Transverse colon (tissue), 4 donors: ENCODE results near the gene OXSR1. TPM values are rescaled to one million over a fixed set of nuclear protein-coding genes. Genes with fewer than 3 reads are reported as not detected.

ENCODE experiments used
- DNase-seq: peaks from one replicate; pipeline ENCODE4 v3.0.0-alpha.2; 2019
- H3K27ac ChIP-seq, 4 donors: fragments of 200-600 bp; sonication (generic); 2 replicates each; pipeline ENCODE4 v1.5.1; 2016 to 2018; ENCODE audit warnings: inconsistent platforms in 4 of 4
- H3K27me3 ChIP-seq: fragments of 200-600 bp; sonication (generic); 2 replicates; pipeline ENCODE4 v1.5.1; 2017; ENCODE audit warnings: inconsistent platforms
- H3K36me3 ChIP-seq, 4 donors: fragments of 200-600 bp; sonication (generic); 2 replicates each; pipeline ENCODE4 v1.5.1; 2017 to 2019; ENCODE audit warnings: inconsistent platforms in 4 of 4
- H3K4me1 ChIP-seq, 4 donors: fragments of 200-600 bp; sonication (generic); 2 replicates each; pipeline ENCODE4 v1.5.1; 2017 to 2020; ENCODE audit warnings: inconsistent platforms in 4 of 4
- H3K4me3 ChIP-seq, 4 donors: fragments of 200-600 bp; sonication (generic); 1 replicate in 1 of 4; 2 replicates in 3 of 4; pipeline versions ENCODE4 v1.5.1 to v1.6.1; 2017 to 2019; ENCODE audit warnings: inconsistent platforms in 4 of 4
- H3K9me3 ChIP-seq, 2 donors: fragments of 200-600 bp; sonication (generic); 2 replicates each; pipeline ENCODE4 v1.5.1; 2017 to 2019; ENCODE audit warnings: inconsistent platforms in 2 of 2
- CTCF ChIP-seq, 5 experiments: fragments of 200-600 bp in 3 of 5; fragments of 450-650 bp in 2 of 5; sonication (generic) in 3 of 5; IDR thresholded peaks; 1 replicate in 2 of 5; 2 replicates in 3 of 5; pipeline ENCODE4 v1.5.1; 2016 to 2017; ENCODE audit warnings: antibody characterized with exemption in 5 of 5, inconsistent platforms in 3 of 5, mild to moderate bottlenecking in 2 of 5, moderate library complexity in 1 of 5
- EP300 ChIP-seq: sonication (generic); formaldehyde crosslinking; IDR thresholded peaks from one replicate; pipeline ENCODE4 v1.6.1; 2017; ENCODE audit warnings: antibody characterized with exemption, low read depth
- POLR2A ChIP-seq: fragments of 450-650 bp; IDR thresholded peaks from one replicate; pipeline ENCODE4 v1.6.1; 2016; ENCODE audit warnings: antibody characterized with exemption, mild to moderate bottlenecking, moderate library complexity
- POLR2AphosphoS5 ChIP-seq, 3 donors: sonication (generic); formaldehyde crosslinking; IDR thresholded peaks; one replicate each; pipeline ENCODE4 v1.6.1; 2016; ENCODE audit warnings: antibody characterized with exemption in 3 of 3
- WGBS, 2 donors: methylation state at CpG; one replicate each; pipeline ENCODE4 v1.1.5; 2018; ENCODE audit warnings: low coverage in 1 of 2; 5-methylcytosine and 5-hydroxymethylcytosine counted together
- in situ Hi-C, 4 donors: fragments of 200-750 bp; cut with MboI; loops; one replicate each; pipeline versions ENCODE4 v1.15.0 to v1.15.1; 2017; ENCODE audit warnings: low sequenced_read_pairs in 3 of 4, low pct_ligation_motif_present in 1 of 4, low pct_unique_long_range_greater_than_20kb in 1 of 4
- intact Hi-C: fragments of 100-400 bp; cut with DNase I; formaldehyde crosslinking; loops from one replicate; pipeline ENCODE4 v1.15.1; 2023; ENCODE audit warnings: low total_unique reads
- total RNA-seq, 4 donors: library from RNA; depleted of rRNA; stranded (reverse); fragments of >200 nt; gene quantifications; one replicate each; pipeline ENCODE4 v1.1.0, GENCODE V29; 2016

The OXSR1 gene
- total RNA-seq, 4 donors from 2014 or later: 35.9 to 47.9 (median 43.5) TPM

DNA sequence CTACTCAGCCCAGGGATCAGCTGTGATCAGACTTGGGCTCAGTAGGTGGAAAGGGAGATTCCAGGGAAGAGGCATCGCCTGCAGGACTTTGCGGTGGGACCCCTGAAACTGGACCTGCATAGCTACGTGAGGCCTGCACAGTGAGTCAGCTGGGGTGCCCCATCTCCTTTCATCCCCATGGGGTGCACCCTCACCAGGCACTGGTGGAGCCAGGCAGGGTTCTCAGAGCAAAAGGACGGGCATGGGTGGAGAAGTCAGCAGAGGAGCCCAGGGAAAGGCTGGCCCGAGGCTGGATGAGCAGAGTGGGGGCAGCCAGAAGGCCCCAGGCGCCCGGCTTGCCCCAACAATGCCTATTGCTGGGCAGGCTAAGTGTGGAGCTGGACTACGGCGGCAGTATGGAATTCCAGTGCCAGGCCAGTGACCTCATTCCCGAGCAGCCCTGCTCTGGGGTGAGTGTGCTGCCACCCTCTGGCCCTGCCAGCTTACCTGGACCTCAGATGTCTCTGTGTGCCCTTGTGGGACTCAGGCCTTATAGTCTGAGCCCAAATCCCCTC is 48.1 kb upstream of the OXSR1 start:
- WGBS, 2 donors: 75% methylated on average over 10 of the region's 10 CpGs; no CpG with 5 or more reads in 1 of the 2 donors
- H3K36me3 ChIP-seq: peaks cover 0 to 14% (median 6%) of the 10 kb centered on the region in 4 donors
- H3K27me3 ChIP-seq: no peaks in the 10 kb centered on the region
- no peak overlapping the region for H3K4me3 ChIP-seq
- H3K4me1 ChIP-seq: no peaks in the 10 kb centered on the region
- no peaks in the 10 kb centered on the region for H3K9me3 ChIP-seq
- H3K27ac ChIP-seq: no peak overlapping the region
- intact Hi-C loops (no loop called here), in situ Hi-C loops (loop anchor here in 1 of 4 donors (25.0 kb wide), 1 partner anchor 370 kb away; the partner anchor contains the start of gene EXOG)
- no peak for TF ChIP-seq POLR2A
- TF ChIP-seq CTCF (IDR thresholded peaks at IDR 0.05): no peak
- TF ChIP-seq EP300: no peak
- no peak for TF ChIP-seq POLR2AphosphoS5 (IDR thresholded peaks at IDR 0.05)
- peak; percentile 26 for DNase-seq

DNA sequence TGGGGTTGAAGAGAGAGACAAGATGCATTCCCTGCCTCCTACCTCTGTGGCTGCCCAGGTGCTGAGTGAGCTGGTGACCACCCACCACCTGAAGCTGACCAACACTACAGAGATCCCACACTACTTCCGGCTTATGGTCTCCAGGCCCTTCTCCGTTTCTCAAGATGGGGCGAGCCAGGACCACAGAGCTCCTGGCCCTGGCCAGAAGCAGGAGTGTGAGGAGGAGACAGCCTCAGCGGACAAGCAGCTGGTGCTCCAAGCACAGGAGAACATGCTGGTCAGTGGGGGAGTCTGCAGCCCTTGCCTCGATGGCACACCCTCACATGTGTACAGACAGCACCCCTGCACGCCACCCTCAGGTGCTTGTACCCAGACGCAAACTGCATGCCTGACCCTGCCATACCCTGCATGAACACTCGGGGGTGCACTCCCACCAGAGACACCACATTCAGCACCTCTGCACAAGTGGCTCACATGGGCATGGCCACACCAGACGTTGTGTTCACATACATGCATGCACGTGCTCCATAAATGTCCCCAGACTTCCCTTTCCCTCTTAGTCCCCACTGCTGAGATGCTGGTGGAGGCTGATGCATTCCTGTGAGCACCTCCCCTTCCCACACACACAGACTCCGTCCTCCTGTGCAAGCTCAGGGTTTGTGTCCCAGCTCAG is 47.5 kb upstream of the OXSR1 start:
- H3K27ac ChIP-seq: no peak overlapping the region
- no peaks in the 10 kb centered on the region for H3K9me3 ChIP-seq
- peaks cover 0 to 21% (median 9%) of the 10 kb centered on the region in 4 donors for H3K36me3 ChIP-seq
- H3K27me3 ChIP-seq: no peaks in the 10 kb centered on the region
- in situ Hi-C loops: loop anchor here in 1 of 4 donors (25.0 kb wide), 1 partner anchor 369 kb away; the partner anchor contains the start of gene EXOG
- H3K4me3 ChIP-seq: no peak overlapping the region
- intact Hi-C loops: no loop called here
- TF ChIP-seq POLR2A: peak; percentile 19
- peak in 1 of 3 donors; percentile 49 for TF ChIP-seq POLR2AphosphoS5 (IDR thresholded peaks at IDR 0.05)
- no peak for TF ChIP-seq EP300
- peak; percentile 62 to 89 (median 75) for TF ChIP-seq CTCF (IDR thresholded peaks at IDR 0.05)
- WGBS, 2 donors: 51% methylated on average over 10 of the region's 11 CpGs; no CpG with 5 or more reads in 1 of the 2 donors
- peak; percentile 76 for DNase-seq
- H3K4me1 ChIP-seq: no peaks in the 10 kb centered on the region

GRCh38 chr3:38118421-38119247 is 46.7 kb upstream of the OXSR1 start:
- peaks cover 0 to 26% (median 12%) of the 10 kb centered on the region in 4 donors for H3K36me3 ChIP-seq
- no peaks in the 10 kb centered on the region for H3K27me3 ChIP-seq
- H3K9me3 ChIP-seq: no peaks in the 10 kb centered on the region
- no peak for DNase-seq
- H3K4me3 ChIP-seq: no peak overlapping the region
- H3K27ac ChIP-seq: no peak overlapping the region
- WGBS, 2 donors: 92 to 100% methylated on average over 1 to 13 of the region's 13 CpGs
- TF ChIP-seq POLR2AphosphoS5 (IDR thresholded peaks at IDR 0.05) (no peak), EP300 (no peak), POLR2A (no peak), CTCF (IDR thresholded peaks at IDR 0.05) (no peak)
- no peaks in the 10 kb centered on the region for H3K4me1 ChIP-seq
- intact Hi-C loops: no loop called here
- in situ Hi-C loops: loop anchor here in 1 of 4 donors (25.0 kb wide), 1 partner anchor 369 kb away; the partner anchor contains the start of gene EXOG

DNA sequence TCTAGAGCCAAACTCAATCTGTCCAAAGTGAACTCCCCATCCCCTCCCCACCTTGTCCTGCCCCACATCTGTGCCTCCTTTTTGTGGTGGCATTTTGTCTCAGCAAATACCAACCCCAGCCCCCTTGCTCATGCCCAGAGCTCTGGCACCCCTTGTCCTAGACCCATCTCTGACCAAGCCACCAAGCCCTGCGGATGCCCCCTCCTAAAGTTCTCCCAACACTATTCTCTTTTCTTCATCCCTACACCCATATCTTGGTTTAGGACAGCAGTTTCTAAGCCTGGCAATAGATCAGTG is 46.1 kb upstream of the OXSR1 start:
- 92 to 100% methylated on average over 1 of the region's 1 CpG for WGBS, 2 donors
- intact Hi-C loops (no loop called here), in situ Hi-C loops (loop anchor here in 1 of 4 donors (25.0 kb wide), 1 partner anchor 368 kb away; the partner anchor contains the start of gene EXOG)
- TF ChIP-seq CTCF (IDR thresholded peaks at IDR 0.05): no peak
- TF ChIP-seq POLR2A: no peak
- no peak for TF ChIP-seq EP300
- TF ChIP-seq POLR2AphosphoS5 (IDR thresholded peaks at IDR 0.05): no peak
- H3K27ac ChIP-seq: no peak overlapping the region
- no peaks in the 10 kb centered on the region for H3K9me3 ChIP-seq
- no peak for DNase-seq
- H3K4me1 ChIP-seq: no peaks in the 10 kb centered on the region
- H3K27me3 ChIP-seq: no peaks in the 10 kb centered on the region
- no peak overlapping the region for H3K4me3 ChIP-seq
- peaks cover 0 to 30% (median 13%) of the 10 kb centered on the region in 4 donors for H3K36me3 ChIP-seq
